Natural killer cell (primary cell): Measurements from ENCODE around the gene ELK4. TPM values are rescaled to one million over a fixed set of nuclear protein-coding genes. Genes with fewer than 3 reads are reported as not detected.

ENCODE experiments used
- ATAC-seq, 3 donors: fragments of 150-1000 bp in 2 of 3; fragments of 200-7000 bp in 1 of 3; cut with Tn5 transposase; 1 replicate in 1 of 3; 2 replicates in 2 of 3; pipeline ENCODE4 v1.10.0; 2021; ENCODE audit warnings: mild to moderate bottlenecking in 2 of 3, moderate library complexity in 2 of 3
- DNase-seq, 2 donors: peaks; one replicate each; pipeline versions ENCODE4 v3.0.0 to v3.0.0-alpha.2; 2013 to 2021; ENCODE audit warnings: mixed read lengths in 1 of 2
- H3K27ac ChIP-seq: one replicate; pipeline ENCODE4 v1.5.1; 2013; ENCODE audit warnings: mild to moderate bottlenecking, low read length
- H3K27me3 ChIP-seq: one replicate; pipeline ENCODE4 v1.6.1; 2013; ENCODE audit warnings: low read length; ENCODE audit not compliant: control insufficient read depth, insufficient read depth
- H3K36me3 ChIP-seq: one replicate; pipeline ENCODE4 v1.6.1; 2013; ENCODE audit warnings: low read length; ENCODE audit not compliant: control insufficient read depth, insufficient read depth
- H3K4me1 ChIP-seq: one replicate; pipeline ENCODE4 v1.6.1; 2013; ENCODE audit warnings: low read length; ENCODE audit not compliant: control insufficient read depth, insufficient read depth
- H3K4me3 ChIP-seq: one replicate; pipeline ENCODE4 v1.5.1; 2013; ENCODE audit warnings: low read length
- H3K9me3 ChIP-seq: one replicate; pipeline ENCODE4 v1.6.1; 2013; ENCODE audit warnings: low read length; ENCODE audit not compliant: control insufficient read depth, insufficient read depth
- H3K27ac Mint-ChIP-seq, 2 donors: one replicate each; pipeline ENCODE4 v1.8.0; 2022; ENCODE audit warnings: mild to moderate bottlenecking in 2 of 2, mixed read lengths in 2 of 2, moderate library complexity in 1 of 2
- H3K27me3 Mint-ChIP-seq, 2 donors: one replicate each; pipeline ENCODE4 v1.8.0; 2022; ENCODE audit warnings: low read depth in 2 of 2, mixed read lengths in 2 of 2
- H3K36me3 Mint-ChIP-seq: one replicate; pipeline ENCODE4 v1.8.0; 2022; ENCODE audit warnings: mixed read lengths
- H3K4me1 Mint-ChIP-seq, 2 donors: one replicate each; pipeline ENCODE4 v1.8.0; 2022; ENCODE audit warnings: mixed read lengths in 2 of 2
- H3K4me3 Mint-ChIP-seq: one replicate; pipeline ENCODE4 v1.8.0; 2022; ENCODE audit warnings: mild to moderate bottlenecking, moderate library complexity, mixed read lengths
- H3K9me3 Mint-ChIP-seq, 2 donors: one replicate each; pipeline ENCODE4 v1.8.0; 2022; ENCODE audit warnings: mixed read lengths in 2 of 2
- CTCF ChIP-seq: fragments of 200-600 bp; IDR thresholded peaks from one replicate; pipeline ENCODE4 v1.8.0; 2022; ENCODE audit warnings: antibody characterized with exemption
- WGBS: methylation state at CpG from one replicate; pipeline ENCODE4 v1.1.7; 2013; ENCODE audit warnings: missing lambda C conversion rate; ENCODE audit not compliant: insufficient coverage; 5-methylcytosine and 5-hydroxymethylcytosine counted together
- intact Hi-C: fragments of 100-400 bp; cut with micrococcal nuclease; formaldehyde crosslinking; loops from one replicate; pipeline ENCODE4 v1.14.2; 2022
- total RNA-seq, 4 donors: library from RNA; stranded (reverse); fragments of 120-200 nt in 1 of 4; gene quantifications; one replicate each; pipeline versions ENCODE4 v1.2.3 to v1.2.4, GENCODE V29; 2013 to 2022

The ELK4 gene
- total RNA-seq, 3 donors from 2014 or later (not counting 1 experiment from before 2014, with no cell fraction given) = 107 to 155 (median 139) TPM

DNA sequence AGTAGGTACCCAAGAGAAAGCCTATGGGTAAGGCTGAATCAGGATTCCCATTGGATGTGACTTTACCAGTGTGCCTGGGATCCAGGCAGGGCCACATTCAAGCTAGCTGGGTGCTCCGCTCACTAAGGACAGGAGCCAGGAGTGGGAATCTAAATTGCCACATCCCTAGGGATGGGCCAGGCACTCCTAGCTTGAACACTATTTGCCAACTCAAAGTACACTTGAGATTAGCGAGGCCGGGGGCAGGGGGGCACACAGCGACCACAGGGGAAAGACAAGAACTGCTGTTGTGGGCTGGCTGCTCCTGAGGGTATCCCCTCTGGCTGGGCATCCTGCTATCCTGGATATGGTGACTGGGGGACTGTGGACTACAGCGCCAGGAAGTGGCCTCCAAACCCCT lies 44.2 kb upstream of the ELK4 start:
- DNase-seq (no peak), ATAC-seq (no peak)
- intact Hi-C loops = no loop called here
- H3K9me3 ChIP-seq = no peaks in the 10 kb centered on the region
- H3K4me3 ChIP-seq = no peak overlapping the region
- H3K27me3 ChIP-seq = peaks cover 2% of the 10 kb centered on the region
- Mint-ChIP-seq H3K4me3 (no peak overlapping the region), H3K27ac (no peak overlapping the region), H3K9me3 (no peaks in the 10 kb centered on the region), H3K4me1 (peaks cover 13 to 19% of the 10 kb centered on the region in 2 donors), H3K36me3 (no peaks in the 10 kb centered on the region), H3K27me3 (peaks cover 5 to 11% of the 10 kb centered on the region in 2 donors)
- peaks cover 21% of the 10 kb centered on the region for H3K4me1 ChIP-seq
- H3K27ac ChIP-seq = no peak overlapping the region
- TF ChIP-seq CTCF = no peak
- 97% methylated on average over 5 of the region's 5 CpGs for WGBS
- H3K36me3 ChIP-seq = no peaks in the 10 kb centered on the region

GRCh38 chr1:205675247-205675646 lies 43.4 kb upstream of the ELK4 start:
- H3K27me3 ChIP-seq = peaks cover 2% of the 10 kb centered on the region
- no peak overlapping the region for H3K4me3 ChIP-seq
- DNase-seq (no peak), ATAC-seq (no peak)
- Mint-ChIP-seq H3K27ac (no peak overlapping the region), H3K9me3 (no peaks in the 10 kb centered on the region), H3K4me3 (no peak overlapping the region), H3K36me3 (no peaks in the 10 kb centered on the region), H3K27me3 (peaks cover 0 to 7% of the 10 kb centered on the region in 2 donors), H3K4me1 (peaks cover 8 to 19% of the 10 kb centered on the region in 2 donors)
- no peak overlapping the region for H3K27ac ChIP-seq
- intact Hi-C loops = no loop called here
- TF ChIP-seq CTCF = no peak
- H3K9me3 ChIP-seq = no peaks in the 10 kb centered on the region
- WGBS = 88% methylated on average over 4 of the region's 4 CpGs
- H3K4me1 ChIP-seq = peaks cover 20% of the 10 kb centered on the region
- no peaks in the 10 kb centered on the region for H3K36me3 ChIP-seq

DNA sequence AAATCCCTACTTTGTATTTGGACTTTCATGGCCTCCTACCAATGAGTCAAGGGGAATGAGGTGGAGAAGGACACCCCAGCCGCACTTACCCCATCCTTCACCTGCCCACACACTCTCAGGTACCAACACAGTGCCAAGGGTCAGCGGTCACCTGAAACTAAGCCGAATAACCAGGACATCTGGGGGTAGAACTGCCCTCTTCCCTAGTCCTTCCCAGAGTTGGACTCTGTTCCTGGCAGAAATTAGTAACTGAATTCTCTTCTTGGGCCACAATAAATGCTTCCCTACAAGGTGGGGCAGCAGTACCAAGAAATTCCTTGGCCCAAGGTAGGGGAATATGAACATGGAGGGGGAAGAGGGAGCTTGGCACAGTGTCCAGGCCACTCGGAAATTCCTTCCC lies 41.2 kb upstream of the ELK4 start:
- DNase-seq (no peak), ATAC-seq (no peak)
- H3K27me3 ChIP-seq = no peaks in the 10 kb centered on the region
- no peaks in the 10 kb centered on the region for H3K9me3 ChIP-seq
- no peaks in the 10 kb centered on the region for H3K36me3 ChIP-seq
- Mint-ChIP-seq H3K9me3 (no peaks in the 10 kb centered on the region), H3K4me1 (peaks cover 8 to 9% of the 10 kb centered on the region in 2 donors), H3K27me3 (peaks cover 6 to 11% of the 10 kb centered on the region in 2 donors), H3K4me3 (no peak overlapping the region), H3K27ac (no peak overlapping the region), H3K36me3 (no peaks in the 10 kb centered on the region)
- WGBS = 87% methylated on average over 4 of the region's 4 CpGs
- intact Hi-C loops = no loop called here
- H3K4me3 ChIP-seq = no peak overlapping the region
- H3K27ac ChIP-seq = no peak overlapping the region
- H3K4me1 ChIP-seq = peaks cover 35% of the 10 kb centered on the region
- no peak for TF ChIP-seq CTCF

DNA sequence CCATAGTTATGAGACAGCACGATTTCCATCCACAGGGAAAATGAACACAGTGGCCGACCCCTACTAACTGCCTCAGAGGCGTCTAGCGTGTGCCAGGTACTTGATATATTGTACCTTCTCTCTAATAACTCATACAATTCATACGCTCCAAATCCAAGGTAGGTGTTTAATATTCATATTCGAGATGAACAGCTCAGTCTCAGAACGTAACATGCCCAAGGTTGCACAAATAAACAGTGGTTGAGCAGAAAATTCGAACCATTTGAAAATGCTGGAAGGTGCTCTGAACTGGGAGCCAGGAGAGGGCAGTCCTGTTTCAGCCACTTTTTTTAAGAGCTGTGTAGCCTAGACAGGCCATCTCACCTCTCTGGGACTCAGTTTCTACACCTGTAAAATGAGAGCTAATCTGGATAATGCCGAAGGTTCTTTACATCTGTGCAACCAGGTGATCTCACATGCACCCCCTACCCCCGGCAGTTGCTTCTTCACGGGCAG lies 40.6 kb upstream of the ELK4 start:
- no peaks in the 10 kb centered on the region for H3K36me3 ChIP-seq
- WGBS = 86% methylated on average over 11 of the region's 11 CpGs
- H3K27me3 Mint-ChIP-seq = peaks cover 7 to 11% of the 10 kb centered on the region in 2 donors
- DNase-seq = no peak
- no peak for ATAC-seq
- no peaks in the 10 kb centered on the region for H3K9me3 ChIP-seq
- H3K27ac ChIP-seq = no peak overlapping the region
- no peaks in the 10 kb centered on the region for H3K9me3 Mint-ChIP-seq
- H3K27me3 ChIP-seq = no peaks in the 10 kb centered on the region
- H3K4me1 ChIP-seq = peaks cover 34% of the 10 kb centered on the region
- no peaks in the 10 kb centered on the region for H3K36me3 Mint-ChIP-seq
- H3K4me3 Mint-ChIP-seq = no peak overlapping the region
- H3K4me1 Mint-ChIP-seq = peaks cover 7 to 8% of the 10 kb centered on the region in 2 donors
- no peak overlapping the region for H3K4me3 ChIP-seq
- no peak for TF ChIP-seq CTCF
- no peak overlapping the region for H3K27ac Mint-ChIP-seq
- intact Hi-C loops = no loop called here
